Memory B cell (primary cell): ENCODE results near the gene PRPF6.

ENCODE experiments used
- ATAC-seq: fragments of 150-1000 bp; cut with Tn5 transposase; 2 replicates; pipeline ENCODE4 v1.10.0; 2021; ENCODE audit warnings: low read depth, mild to moderate bottlenecking, moderate library complexity
- DNase-seq, 2 donors: peaks; one replicate each; pipeline ENCODE4 v3.0.0; 2022; ENCODE audit warnings: low spot score in 2 of 2
- H3K27ac Mint-ChIP-seq: one replicate; pipeline ENCODE4 v1.8.0; 2022; ENCODE audit warnings: mild to moderate bottlenecking, moderate library complexity, mixed read lengths
- H3K27me3 Mint-ChIP-seq: one replicate; pipeline ENCODE4 v1.8.0; 2022; ENCODE audit warnings: mixed read lengths
- H3K36me3 Mint-ChIP-seq: one replicate; pipeline ENCODE4 v1.8.0; 2022; ENCODE audit warnings: mild to moderate bottlenecking, mixed read lengths
- H3K4me1 Mint-ChIP-seq: one replicate; pipeline ENCODE4 v1.8.0; 2022; ENCODE audit warnings: mixed read lengths
- H3K4me3 Mint-ChIP-seq: one replicate; pipeline ENCODE4 v1.8.0; 2022; ENCODE audit warnings: mild to moderate bottlenecking, moderate library complexity, mixed read lengths
- H3K9me3 Mint-ChIP-seq: one replicate; pipeline ENCODE4 v1.8.0; 2022; ENCODE audit warnings: mixed read lengths

The PRPF6 gene

GRCh38 chr20:63962426-63963347 is 18.2 kb upstream of the PRPF6 start:
- Mint-ChIP-seq H3K9me3 (peaks cover 3% of the 10 kb centered on the region), H3K27ac (no peak overlapping the region), H3K4me3 (no peak overlapping the region), H3K36me3 (peaks cover 14% of the 10 kb centered on the region), H3K27me3 (no peaks in the 10 kb centered on the region), H3K4me1 (peaks cover 3% of the 10 kb centered on the region)
- DNase-seq (no peak), ATAC-seq (no peak)

DNA sequence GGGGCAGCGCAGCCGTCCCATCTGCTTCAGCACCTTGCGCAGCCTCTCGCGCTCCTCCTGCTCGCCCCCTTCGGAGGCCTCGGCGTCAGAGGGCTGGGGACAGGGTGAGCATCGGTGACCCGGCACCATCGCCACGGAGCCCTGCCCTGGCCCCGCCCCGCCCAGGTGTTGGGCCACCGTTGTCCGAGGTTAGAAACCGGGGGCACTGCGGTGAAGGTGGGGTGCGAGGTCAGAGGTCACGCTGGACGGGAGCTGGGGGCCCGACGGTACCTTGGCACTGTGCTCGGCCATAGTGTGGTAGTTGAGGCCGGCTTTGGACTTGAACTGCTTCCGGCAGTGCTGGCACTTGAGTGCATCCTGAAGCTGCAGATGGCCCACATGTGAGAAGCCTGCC is 17.6 kb upstream of the PRPF6 start:
- Mint-ChIP-seq H3K36me3 (peaks cover 14% of the 10 kb centered on the region), H3K27me3 (no peaks in the 10 kb centered on the region), H3K9me3 (peaks cover 3% of the 10 kb centered on the region), H3K4me3 (no peak overlapping the region), H3K4me1 (no peaks in the 10 kb centered on the region), H3K27ac (no peak overlapping the region)
- DNase-seq: no peak
- ATAC-seq: no peak

- H3K4me3 Mint-ChIP-seq: no peak overlapping the region
- H3K27ac Mint-ChIP-seq: no peak overlapping the region
- DNase-seq (no peak), ATAC-seq (no peak)
- no peaks in the 10 kb centered on the region for H3K27me3 Mint-ChIP-seq
- H3K36me3 Mint-ChIP-seq: peaks cover 14% of the 10 kb centered on the region
- H3K9me3 Mint-ChIP-seq: peaks cover 3% of the 10 kb centered on the region
- peaks cover 4% of the 10 kb centered on the region for H3K4me1 Mint-ChIP-seq
Observed at GRCh38 chr20:63963784-63964301, 17.1 kb upstream of the PRPF6 start.

GRCh38 chr20:63964412-63964811 is 16.5 kb upstream of the PRPF6 start:
- Mint-ChIP-seq H3K4me1 (peaks cover 5% of the 10 kb centered on the region), H3K27ac (no peak overlapping the region), H3K9me3 (peaks cover 3% of the 10 kb centered on the region), H3K4me3 (no peak overlapping the region), H3K27me3 (no peaks in the 10 kb centered on the region), H3K36me3 (peaks cover 14% of the 10 kb centered on the region)
- ATAC-seq (no peak), DNase-seq (no peak)

DNA sequence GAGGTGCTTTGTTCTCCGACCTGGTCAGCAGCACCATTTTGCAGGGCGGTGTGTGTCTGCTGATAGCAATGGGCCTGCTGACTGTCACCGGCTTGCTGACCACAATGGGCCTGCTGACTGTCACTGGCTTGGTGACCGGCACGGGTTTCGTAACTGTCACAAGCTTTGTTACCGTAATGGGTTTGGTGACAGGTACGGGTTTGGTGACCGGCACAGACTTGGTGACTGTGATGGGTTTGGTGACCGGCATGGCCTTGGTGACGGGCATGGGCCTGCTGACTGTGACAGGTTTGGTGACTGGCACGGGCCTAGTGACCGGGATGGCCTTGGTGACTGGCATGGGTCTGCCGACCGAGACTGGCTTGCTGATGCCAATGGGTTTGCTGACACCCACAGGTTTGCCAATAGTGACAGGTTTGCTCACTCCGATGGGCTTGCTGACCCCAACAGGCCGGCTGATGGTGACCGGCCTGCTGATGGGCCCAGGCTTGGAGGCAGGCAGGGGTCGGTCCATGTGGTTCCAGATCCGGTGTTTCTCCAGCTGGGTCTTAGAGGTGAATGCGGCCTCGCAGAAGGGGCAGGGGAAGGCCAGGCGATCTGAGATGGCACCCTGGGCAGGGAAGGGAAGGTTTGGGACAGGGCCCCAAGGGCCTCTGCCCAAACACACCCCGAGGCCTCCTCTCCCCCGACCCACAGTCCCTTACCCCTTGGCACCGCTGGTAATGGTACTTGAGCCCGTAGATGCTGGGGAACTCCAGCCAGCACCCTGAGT is 14.6 kb upstream of the PRPF6 start:
- no peak overlapping the region for H3K27ac Mint-ChIP-seq
- no peak for DNase-seq
- H3K36me3 Mint-ChIP-seq: peaks cover 13% of the 10 kb centered on the region
- H3K9me3 Mint-ChIP-seq: peaks cover 3% of the 10 kb centered on the region
- H3K4me1 Mint-ChIP-seq: peaks cover 11% of the 10 kb centered on the region
- peaks cover 4% of the 10 kb centered on the region for H3K27me3 Mint-ChIP-seq
- no peak for ATAC-seq
- H3K4me3 Mint-ChIP-seq: no peak overlapping the region

GRCh38 chr20:63966944-63967322 is 14.0 kb upstream of the PRPF6 start:
- no peak for DNase-seq
- no peak for ATAC-seq
- H3K27ac Mint-ChIP-seq: no peak overlapping the region
- H3K27me3 Mint-ChIP-seq: peaks cover 4% of the 10 kb centered on the region
- H3K4me1 Mint-ChIP-seq: peaks cover 11% of the 10 kb centered on the region
- H3K9me3 Mint-ChIP-seq: peaks cover 3% of the 10 kb centered on the region
- H3K4me3 Mint-ChIP-seq: no peak overlapping the region
- peaks cover 10% of the 10 kb centered on the region for H3K36me3 Mint-ChIP-seq

- Mint-ChIP-seq H3K27me3 (peaks cover 4% of the 10 kb centered on the region), H3K9me3 (peaks cover 3% of the 10 kb centered on the region)
Observed at GRCh38 chr20:63967330-63968135, 13.4 kb upstream of the PRPF6 start.

DNA sequence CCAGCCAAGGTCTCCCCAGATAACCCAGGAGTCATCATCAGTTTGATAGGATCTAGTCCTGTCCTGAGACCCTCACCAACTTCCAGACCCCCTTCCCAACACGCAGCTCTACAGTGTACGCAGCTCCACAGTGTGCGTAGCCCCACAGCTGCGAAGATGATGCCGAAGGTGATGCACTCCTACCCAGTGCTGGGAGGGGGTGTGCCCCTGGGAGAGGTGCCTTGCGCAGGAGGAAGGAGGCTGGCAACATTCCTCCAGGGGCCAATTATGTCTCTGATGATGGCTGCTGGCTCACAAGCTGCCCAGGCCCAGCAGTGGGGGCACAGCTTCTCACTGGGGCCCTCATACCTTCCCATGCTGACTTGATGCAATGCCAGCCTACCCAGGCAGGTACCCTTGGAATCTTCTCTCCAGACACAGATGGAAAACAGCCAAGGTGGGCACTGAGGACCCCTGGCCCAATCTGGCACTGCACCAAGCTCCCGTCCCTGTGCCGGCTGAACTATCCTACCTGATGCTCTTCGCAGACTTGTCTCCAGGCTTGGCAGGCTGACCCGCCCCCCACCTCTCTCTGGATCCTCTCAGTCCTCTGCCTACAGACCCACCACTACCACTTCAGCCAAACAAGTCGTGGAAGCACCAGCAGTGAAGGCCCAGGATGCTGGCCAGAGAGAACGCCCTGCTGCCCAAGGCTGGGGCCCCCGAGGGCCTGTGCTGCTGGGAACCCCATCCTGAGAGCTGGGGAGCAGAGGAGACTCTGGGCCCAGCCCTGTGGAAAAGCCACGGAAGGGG is 12.6 kb upstream of the PRPF6 start:
- Mint-ChIP-seq H3K4me1 (peaks cover 11% of the 10 kb centered on the region), H3K27ac (peak overlapping the region; percentile 53), H3K9me3 (peaks cover 3% of the 10 kb centered on the region), H3K4me3 (peak overlapping the region; percentile 83), H3K27me3 (peaks cover 4% of the 10 kb centered on the region), H3K36me3 (peaks cover 5% of the 10 kb centered on the region)
- ATAC-seq (no peak), DNase-seq (no peak)

More at GRCh38 chr20:63967330-63968135, 13.4 kb upstream of the PRPF6 start:
- no peak for ATAC-seq
- no peak for DNase-seq
- no peak overlapping the region for H3K4me3 Mint-ChIP-seq
- H3K36me3 Mint-ChIP-seq: peaks cover 8% of the 10 kb centered on the region
- no peak overlapping the region for H3K27ac Mint-ChIP-seq
- peaks cover 11% of the 10 kb centered on the region for H3K4me1 Mint-ChIP-seq

DNA sequence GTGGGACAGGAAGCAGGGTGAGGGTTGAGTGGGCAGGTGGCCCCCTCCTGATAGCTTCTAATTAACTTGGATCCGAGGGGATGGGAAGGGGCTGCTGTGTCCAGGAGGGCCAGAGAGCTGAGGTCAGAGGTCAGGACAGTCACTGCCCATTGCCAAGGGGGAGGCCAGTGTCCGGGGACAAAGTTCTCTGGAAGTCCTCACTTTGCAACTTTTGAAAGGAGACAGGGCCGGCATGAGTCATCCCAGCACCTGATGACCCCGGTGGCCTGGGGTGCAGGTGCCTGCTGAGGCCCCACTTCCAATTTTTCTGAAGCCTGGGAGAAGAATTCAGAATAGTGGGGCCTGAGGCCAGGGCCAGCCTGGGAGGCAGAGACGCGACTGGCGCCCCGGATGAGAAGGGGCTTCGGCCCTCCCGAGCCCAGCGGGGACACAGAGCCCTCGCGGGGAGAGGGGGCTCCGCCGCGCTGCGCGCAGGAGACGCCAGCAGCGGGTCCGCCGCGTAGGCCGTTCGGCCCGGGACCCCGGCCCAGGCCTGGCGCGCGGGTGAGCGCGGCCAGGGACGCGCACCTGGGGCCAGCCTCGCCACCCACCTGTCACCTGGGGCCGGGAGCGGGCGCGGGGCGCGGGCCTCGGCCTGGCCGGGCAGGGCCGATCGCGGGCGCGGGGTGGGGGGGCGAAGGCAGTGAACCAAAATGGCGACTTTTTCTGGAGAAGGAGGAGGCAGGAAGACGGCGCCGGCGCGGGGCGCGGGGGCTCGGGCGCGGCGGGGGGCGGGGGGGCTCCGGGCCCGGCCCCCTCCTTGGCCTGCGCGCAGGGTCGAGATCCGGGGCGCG is 11.8 kb upstream of the PRPF6 start:
- Mint-ChIP-seq H3K9me3 (peaks cover 3% of the 10 kb centered on the region), H3K36me3 (peaks cover 8% of the 10 kb centered on the region), H3K4me3 (peak overlapping the region; percentile 83), H3K27ac (peak overlapping the region; percentile 53), H3K27me3 (peaks cover 4% of the 10 kb centered on the region), H3K4me1 (peaks cover 16% of the 10 kb centered on the region)
- no peak for DNase-seq
- peak; percentile 35 for ATAC-seq

- H3K4me3 Mint-ChIP-seq: peak within 1 kb of the TSS; percentile 83
- H3K36me3 Mint-ChIP-seq: peaks cover 10% of the 10 kb centered on the region
- peak; percentile 52 for ATAC-seq
- H3K9me3 Mint-ChIP-seq: peaks cover 3% of the 10 kb centered on the region
- H3K4me1 Mint-ChIP-seq: peaks cover 16% of the 10 kb centered on the region
- H3K27me3 Mint-ChIP-seq: peaks cover 4% of the 10 kb centered on the region
- DNase-seq: peak in 1 of 2 donors; percentile 21
- peak within 1 kb of the TSS; percentile 84 for H3K27ac Mint-ChIP-seq
Observed at GRCh38 chr20:63969838-63970713, 10.9 kb upstream of the PRPF6 start, which contains the start of gene ZNF512B. Gene ZNF512B, minus strand, starts transcription at chr20:63969930. Its CDS starts 1,980 bp downstream, at chr20:63967950.

GRCh38 chr20:63970714-63971431 is 10.1 kb upstream of the PRPF6 start:
- DNase-seq: no peak
- peaks cover 8% of the 10 kb centered on the region for H3K36me3 Mint-ChIP-seq
- H3K9me3 Mint-ChIP-seq: peaks cover 3% of the 10 kb centered on the region
- H3K4me3 Mint-ChIP-seq: peak overlapping the region; percentile 83
- H3K27ac Mint-ChIP-seq: peak overlapping the region; percentile 84
- peaks cover 16% of the 10 kb centered on the region for H3K4me1 Mint-ChIP-seq
- peaks cover 4% of the 10 kb centered on the region for H3K27me3 Mint-ChIP-seq
- no peak for ATAC-seq
